ENCODE measurements around the gene CAMK2G.

CAMK2G gene

GRCh38 chr10:73863039-73863817 is 11.1 kb downstream of the CAMK2G start:
- no peak for DNase-seq (ENCODE audit: low spot score)

GRCh38 chr10:73862011-73862410 is 12.3 kb downstream of the CAMK2G start:
- DNase-seq (ENCODE audit: low spot score): no peak

GRCh38 chr10:73859784-73860491 is 14.4 kb downstream of the CAMK2G start:
- no peak for DNase-seq (ENCODE audit: low spot score)

- DNase-seq (ENCODE audit: low spot score): no peak
Observed at GRCh38 chr10:73859428-73859783, 14.9 kb downstream of the CAMK2G start.

GRCh38 chr10:73858750-73859427 is 15.5 kb downstream of the CAMK2G start:
- DNase-seq (ENCODE audit: low spot score): no peak

GRCh38 chr10:73858013-73858708 is 16.2 kb downstream of the CAMK2G start:
- no peak for DNase-seq (ENCODE audit: low spot score)

GRCh38 chr10:73857446-73857845 is 16.9 kb downstream of the CAMK2G start:
- no peak for DNase-seq (ENCODE audit: low spot score)

- DNase-seq (ENCODE audit: low spot score): no peak
Observed at GRCh38 chr10:73856261-73856660, 18.1 kb downstream of the CAMK2G start.

GRCh38 chr10:73855413-73855812 is 18.9 kb downstream of the CAMK2G start:
- no peak for DNase-seq (ENCODE audit: low spot score)

- DNase-seq (ENCODE audit: low spot score): no peak
Observed at GRCh38 chr10:73854310-73854709, 20.0 kb downstream of the CAMK2G start.

- DNase-seq (ENCODE audit: low spot score): no peak
Observed at GRCh38 chr10:73853196-73853595, 21.2 kb downstream of the CAMK2G start.

- no peak for DNase-seq (ENCODE audit: low spot score)
Observed at GRCh38 chr10:73850863-73851461, 23.4 kb downstream of the CAMK2G start.

GRCh38 chr10:73850211-73850610 is 24.1 kb downstream of the CAMK2G start:
- DNase-seq (ENCODE audit: low spot score): no peak

GRCh38 chr10:73848821-73849489 is 25.4 kb downstream of the CAMK2G start:
- DNase-seq (ENCODE audit: low spot score): peak; percentile 87

- DNase-seq (ENCODE audit: low spot score): no peak
Observed at GRCh38 chr10:73847031-73847430, 27.3 kb downstream of the CAMK2G start.

GRCh38 chr10:73843261-73843660 is 31.1 kb downstream of the CAMK2G start:
- no peak for DNase-seq (ENCODE audit: low spot score)

GRCh38 chr10:73842349-73842748 is 32.0 kb downstream of the CAMK2G start:
- no peak for DNase-seq (ENCODE audit: low spot score)

- no peak for DNase-seq (ENCODE audit: low spot score)
Observed at GRCh38 chr10:73841526-73842285, 32.6 kb downstream of the CAMK2G start.

GRCh38 chr10:73841061-73841421 is 33.3 kb downstream of the CAMK2G start:
- no peak for DNase-seq (ENCODE audit: low spot score)

GRCh38 chr10:73840403-73841060 is 33.8 kb downstream of the CAMK2G start:
- peak; percentile 70 for DNase-seq (ENCODE audit: low spot score)
